ENCODE results near the gene CYP4F3. TPM values are rescaled to one million over a fixed set of nuclear protein-coding genes. Genes with fewer than 3 reads are reported as not detected.

Gene CYP4F3
- total and polyA plus RNA-seq, 2 of the 13 experiments (the other 11 are each of a cell fraction or from before 2014, with no cell fraction given), result 17.8 to 22.8 TPM

GRCh38 chr19:15607978-15608925 lies 32.4 kb upstream of the CYP4F3 start (continued):
- TF ChIP-seq ZMYM4 (CRISPR knock-in tag; IDR thresholded peaks at IDR 0.05), result peak; percentile 93
- TF ChIP-seq DRAP1 (CRISPR knock-in tag; IDR thresholded peaks at IDR 0.05), result peak; percentile 21; the same call in 1 of the 2 replicates

GRCh38 chr19:15609261-15609660 lies 31.4 kb upstream of the CYP4F3 start:
- Histone ChIP-seq H3K27ac (ENCODE audit: extremely low read length, insufficient read depth, low read length) (no peak overlapping the region), H4K20me1 (ENCODE audit: insufficient read depth, low read length) (no peaks in the 10 kb centered on the region), H3K9ac (ENCODE audit: insufficient read depth, low read depth, low read length) (no peak overlapping the region), H3K27me3 (ENCODE audit: control insufficient read depth in 1 of 2, insufficient read depth in 2 of 2, low read length in 2 of 2) (no peaks in the 10 kb centered on the region; a peak in 1 of 5 replicates), H3K4me1 (ENCODE audit: insufficient read depth, low read length) (peaks cover 31% of the 10 kb centered on the region), H2AFZ (ENCODE audit: low read length) (no peak overlapping the region), H3K4me3 (replicated peaks in 1 of 3; ENCODE audit: insufficient read depth in 1 of 3, low read depth in 2 of 3, low read length in 3 of 3) (no peak overlapping the region), H3K79me2 (ENCODE audit: insufficient read depth, low read length) (no peaks in the 10 kb centered on the region), H3K4me2 (ENCODE audit: low read depth, low read length) (no peak overlapping the region), H3K9me3 (ENCODE audit: low read length) (no peaks in the 10 kb centered on the region), H3K36me3 (replicated peaks in 1 of 2; ENCODE audit: control insufficient read depth in 1 of 2, insufficient read depth in 2 of 2, low read length in 2 of 2) (no peaks in the 10 kb centered on the region)
- WGBS (ENCODE audit: low lambda C conversion rate), result 47% methylated on average over 8 of the region's 8 CpGs
- no TSS peak for BruUV-seq (replicated peaks)
- ChIA-PET POLR2A (no interaction called here), CTCF (ENCODE audit: low intra/inter-chr PET ratio, low total read pairs) (no interaction called here)
- ATAC-seq (no peak), FAIRE-seq (no peak), DNase-seq (ENCODE audit: low spot score) (no peak)
- intact Hi-C loops (cut with micrococcal nuclease; ENCODE audit: unreplicated experiment), result no loop called here
- in situ Hi-C loops (cut with HindIII; ENCODE audit: extremely low pct_ligation_motif_present, low pct_unique_long_range_greater_than_20kb), result no loop called here
- TF ChIP-seq ZNF326 (CRISPR knock-in tag; IDR thresholded peaks at IDR 0.05; ENCODE audit: borderline replicate concordance), result no peak
- TF ChIP-seq ATF7 (IDR thresholded peaks at IDR 0.05), result peak; percentile 93
- TF ChIP-seq ATF7 (CRISPR knock-in tag; IDR thresholded peaks at IDR 0.05), result no peak

- Histone ChIP-seq H2AFZ (ENCODE audit: low read length) (no peak overlapping the region), H3K9me3 (ENCODE audit: low read length) (no peaks in the 10 kb centered on the region), H3K4me2 (ENCODE audit: low read depth, low read length) (no peak overlapping the region), H3K27me3 (ENCODE audit: control insufficient read depth in 1 of 2, insufficient read depth in 2 of 2, low read length in 2 of 2) (no peaks in the 10 kb centered on the region; a peak in 1 of 5 replicates), H3K9ac (ENCODE audit: insufficient read depth, low read depth, low read length) (no peak overlapping the region), H3K79me2 (ENCODE audit: insufficient read depth, low read length) (no peaks in the 10 kb centered on the region), H3K4me1 (ENCODE audit: insufficient read depth, low read length) (peaks cover 13% of the 10 kb centered on the region), H3K4me3 (replicated peaks in 1 of 3; ENCODE audit: insufficient read depth in 1 of 3, low read depth in 2 of 3, low read length in 3 of 3) (no peak overlapping the region), H3K27ac (ENCODE audit: extremely low read length, insufficient read depth, low read length) (no peak overlapping the region), H4K20me1 (ENCODE audit: insufficient read depth, low read length) (no peaks in the 10 kb centered on the region), H3K36me3 (replicated peaks in 1 of 2; ENCODE audit: control insufficient read depth in 1 of 2, insufficient read depth in 2 of 2, low read length in 2 of 2) (no peaks in the 10 kb centered on the region)
- BruUV-seq (replicated peaks), result no TSS peak
- ATAC-seq (no peak), FAIRE-seq (no peak), DNase-seq (ENCODE audit: low spot score) (no peak)
- ChIA-PET POLR2A (no interaction called here), CTCF (ENCODE audit: low intra/inter-chr PET ratio, low total read pairs) (no interaction called here)
- intact Hi-C loops (cut with micrococcal nuclease; ENCODE audit: unreplicated experiment) (no loop called here), in situ Hi-C loops (cut with HindIII; ENCODE audit: extremely low pct_ligation_motif_present, low pct_unique_long_range_greater_than_20kb) (no loop called here)
- under 1% methylated on average over 5 of the region's 5 CpGs for WGBS (ENCODE audit: low lambda C conversion rate)
- no peak for TF ChIP-seq FOXM1 (CRISPR knock-in tag; IDR thresholded peaks at IDR 0.05)
- TF ChIP-seq ZNF234 (CRISPR knock-in tag; conservative IDR thresholded peaks at IDR 0.05), result no peak
- TF ChIP-seq ZSCAN30 (CRISPR knock-in tag; IDR thresholded peaks at IDR 0.05), result no peak
- no peak for TF ChIP-seq ZNF512B (CRISPR knock-in tag; IDR thresholded peaks at IDR 0.05; ENCODE audit: borderline replicate concordance)
- TF ChIP-seq DBP (CRISPR knock-in tag; IDR thresholded peaks at IDR 0.05; ENCODE audit: not compliant biosample characterization), result no peak
- TF ChIP-seq ZNF124 (CRISPR knock-in tag; IDR thresholded peaks at IDR 0.05), result no peak
- TF ChIP-seq ZIK1 (CRISPR knock-in tag; IDR thresholded peaks at IDR 0.05; ENCODE audit: borderline replicate concordance, low read depth), result no peak
Measured at GRCh38 chr19:15612342-15612741, 28.4 kb upstream of the CYP4F3 start.

Measured in HepG2 (cell line).